ENCODE results near the gene KCTD16. TPM values are rescaled to one million over a fixed set of nuclear protein-coding genes. Genes with fewer than 3 reads are reported as not detected.

The KCTD16 gene
- total and polyA plus RNA-seq, 12 donors, result 0.04 to 2.1 (median 0.48) TPM; not detected in 1

DNA sequence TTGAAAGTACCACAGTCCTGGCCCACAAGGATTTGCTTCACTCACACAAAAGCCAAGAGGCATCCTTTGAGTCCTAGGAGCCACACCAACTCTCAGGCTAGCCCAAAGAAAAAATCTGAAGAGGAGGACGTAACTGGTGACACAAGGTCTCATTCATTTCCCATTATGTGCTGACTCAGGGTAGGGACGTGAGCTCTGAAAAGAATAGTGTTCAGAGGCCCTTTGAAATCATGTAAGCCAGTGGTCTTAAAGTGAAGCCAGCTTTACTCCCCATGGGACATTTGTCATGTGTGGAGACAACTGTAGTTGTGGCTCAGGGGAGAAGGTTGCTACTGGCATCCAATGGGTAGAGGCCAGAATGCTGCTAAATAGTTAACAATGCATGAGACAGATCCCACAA is 332.4 kb downstream of the KCTD16 start:
- TF ChIP-seq, protein P1, sequence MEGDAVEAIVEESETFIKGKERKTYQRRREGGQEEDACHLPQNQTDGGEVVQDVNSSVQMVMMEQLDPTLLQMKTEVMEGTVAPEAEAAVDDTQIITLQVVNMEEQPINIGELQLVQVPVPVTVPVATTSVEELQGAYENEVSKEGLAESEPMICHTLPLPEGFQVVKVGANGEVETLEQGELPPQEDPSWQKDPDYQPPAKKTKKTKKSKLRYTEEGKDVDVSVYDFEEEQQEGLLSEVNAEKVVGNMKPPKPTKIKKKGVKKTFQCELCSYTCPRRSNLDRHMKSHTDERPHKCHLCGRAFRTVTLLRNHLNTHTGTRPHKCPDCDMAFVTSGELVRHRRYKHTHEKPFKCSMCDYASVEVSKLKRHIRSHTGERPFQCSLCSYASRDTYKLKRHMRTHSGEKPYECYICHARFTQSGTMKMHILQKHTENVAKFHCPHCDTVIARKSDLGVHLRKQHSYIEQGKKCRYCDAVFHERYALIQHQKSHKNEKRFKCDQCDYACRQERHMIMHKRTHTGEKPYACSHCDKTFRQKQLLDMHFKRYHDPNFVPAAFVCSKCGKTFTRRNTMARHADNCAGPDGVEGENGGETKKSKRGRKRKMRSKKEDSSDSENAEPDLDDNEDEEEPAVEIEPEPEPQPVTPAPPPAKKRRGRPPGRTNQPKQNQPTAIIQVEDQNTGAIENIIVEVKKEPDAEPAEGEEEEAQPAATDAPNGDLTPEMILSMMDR (IDR thresholded peaks at IDR 0.05), result no peak
- TF ChIP-seq POLR2A (IDR thresholded peaks at IDR 0.05), result no peak
- intact Hi-C loops (cut with DNase I), result no loop called here
- DNase-seq, result no peak
- no peaks in the 10 kb centered on the region for H3K36me3 ChIP-seq (replicated peaks in 1 of 2)
- H3K27me3 ChIP-seq, result no peaks in the 10 kb centered on the region
- H3K9me3 ChIP-seq (replicated peaks in 1 of 3), result no peaks in the 10 kb centered on the region
- no peaks in the 10 kb centered on the region for H3K4me1 ChIP-seq (replicated peaks in 1 of 2)
- whole genome bisulfite sequencing, 4 donors, result 60 to 86% (median 70%) methylated on average over 2 of the region's 2 CpGs
- no peak overlapping the region for H3K27ac ChIP-seq
- H3K4me3 ChIP-seq, result no peak overlapping the region

DNA sequence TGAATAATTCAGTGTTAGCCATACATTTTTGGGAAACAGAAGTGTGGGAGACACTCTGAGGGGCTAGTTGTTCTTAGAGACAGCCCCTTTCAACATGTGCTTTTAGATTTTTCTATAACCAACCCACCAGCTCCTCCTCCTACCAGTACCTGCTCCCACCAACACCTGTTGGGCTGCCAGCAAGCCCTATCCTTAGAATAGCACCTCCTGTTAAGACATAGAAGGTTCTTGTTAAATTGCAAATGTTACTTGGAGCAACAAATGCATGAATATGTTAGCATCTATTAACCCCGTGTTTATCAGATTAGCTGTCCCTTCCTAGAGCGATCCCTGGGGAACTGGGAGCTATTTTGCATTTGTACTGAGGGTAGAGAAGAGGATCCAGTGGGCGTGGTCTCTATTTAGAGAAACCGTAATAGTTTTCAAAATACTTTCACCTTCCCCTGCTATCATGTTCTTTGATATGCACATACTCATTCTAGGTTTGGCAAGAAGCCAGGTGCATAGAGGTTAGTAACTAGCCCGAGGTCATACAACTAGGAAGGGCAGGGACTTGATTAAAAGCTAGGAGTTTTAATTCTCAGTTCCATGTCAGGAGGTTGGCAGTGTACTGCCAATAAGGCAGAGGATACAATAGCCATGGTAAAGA is 334.4 kb downstream of the KCTD16 start:
- Histone ChIP-seq H3K9me3 (replicated peaks in 1 of 3) (no peaks in the 10 kb centered on the region), H3K4me3 (no peak overlapping the region), H3K27me3 (no peaks in the 10 kb centered on the region), H3K4me1 (replicated peaks in 1 of 2) (no peaks in the 10 kb centered on the region), H3K36me3 (replicated peaks in 1 of 2) (no peaks in the 10 kb centered on the region), H3K27ac (no peak overlapping the region)
- intact Hi-C loops (cut with DNase I), result no loop called here
- no peak for DNase-seq
- no peak for TF ChIP-seq POLR2A (IDR thresholded peaks at IDR 0.05)
- TF ChIP-seq, protein P1 (IDR thresholded peaks at IDR 0.05), result no peak
- WGBS, 4 donors, result 30 to 37% (median 32%) methylated on average over 5 of the region's 5 CpGs

DNA sequence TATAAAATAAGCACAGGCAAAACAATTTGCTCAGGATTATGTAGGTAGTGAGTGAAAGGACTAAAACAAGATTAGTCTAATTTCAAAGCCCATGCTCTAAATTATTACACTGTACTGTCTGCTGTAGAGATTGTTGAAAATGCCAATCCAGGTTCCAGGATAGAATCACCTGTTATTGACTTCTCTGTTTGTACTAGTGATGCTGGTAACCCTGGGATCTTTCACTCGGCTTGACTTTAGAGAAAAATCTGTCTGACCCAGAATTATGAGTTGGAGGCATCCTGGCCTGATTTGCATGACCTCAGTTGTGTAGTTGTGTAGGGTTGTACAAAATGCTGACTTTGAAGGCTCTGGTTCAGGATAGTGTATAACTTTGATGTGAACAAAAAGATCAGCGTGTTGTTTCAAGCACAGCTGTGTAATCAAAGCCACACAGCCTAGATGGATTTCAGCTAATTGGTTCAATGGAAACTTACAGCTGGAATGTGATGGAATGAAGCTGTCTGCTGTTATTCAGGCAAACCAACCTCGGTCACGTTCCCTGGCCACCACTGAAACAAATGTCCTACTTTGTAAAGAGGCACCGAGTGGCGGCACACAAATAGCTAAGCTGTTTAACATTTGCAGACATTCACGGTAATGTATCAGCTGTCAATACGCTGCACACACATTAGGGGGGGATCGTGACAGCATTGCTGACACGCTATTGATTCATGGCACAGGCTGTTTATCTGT is 340.3 kb downstream of the KCTD16 start:
- Histone ChIP-seq H3K4me3 (no peak overlapping the region), H3K4me1 (replicated peaks in 1 of 2) (no peaks in the 10 kb centered on the region), H3K27ac (no peak overlapping the region), H3K27me3 (no peaks in the 10 kb centered on the region), H3K9me3 (replicated peaks in 1 of 3) (no peaks in the 10 kb centered on the region), H3K36me3 (replicated peaks in 1 of 2) (no peaks in the 10 kb centered on the region)
- intact Hi-C loops (cut with DNase I), result no loop called here
- TF ChIP-seq, protein P1 (IDR thresholded peaks at IDR 0.05), result no peak
- no peak for TF ChIP-seq POLR2A (IDR thresholded peaks at IDR 0.05)
- WGBS, 4 donors, result 29 to 40% (median 31%) methylated on average over 10 of the region's 10 CpGs
- no peak for DNase-seq

DNA sequence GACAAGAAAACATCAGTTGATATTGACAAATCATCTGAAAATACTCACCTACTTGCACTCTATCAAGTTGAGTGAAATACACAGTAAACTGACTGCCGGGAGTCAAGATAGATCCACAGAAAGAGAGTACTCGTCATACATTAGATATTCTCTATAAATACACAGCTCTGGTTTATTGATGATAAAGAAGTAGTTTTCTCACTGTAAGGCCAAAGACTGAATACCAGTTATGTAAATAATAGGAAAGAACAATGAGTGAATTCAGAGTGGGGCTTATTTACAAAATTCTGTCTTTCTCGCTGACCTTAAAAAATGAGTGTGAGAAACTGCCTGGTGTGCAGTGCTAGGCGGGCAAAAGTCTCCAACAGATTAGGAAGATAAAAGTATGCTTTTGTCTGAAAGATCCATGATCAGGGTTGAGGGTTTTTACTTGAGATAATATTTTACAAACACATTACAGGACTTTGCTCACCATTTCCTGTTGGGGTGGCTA is 341.0 kb downstream of the KCTD16 start:
- no peak for DNase-seq
- no peak overlapping the region for H3K27ac ChIP-seq
- H3K27me3 ChIP-seq, result no peaks in the 10 kb centered on the region
- TF ChIP-seq, protein P1 (IDR thresholded peaks at IDR 0.05), result no peak
- no peak for TF ChIP-seq POLR2A (IDR thresholded peaks at IDR 0.05)
- no peaks in the 10 kb centered on the region for H3K9me3 ChIP-seq (replicated peaks in 1 of 3)
- intact Hi-C loops (cut with DNase I), result no loop called here
- no peaks in the 10 kb centered on the region for H3K36me3 ChIP-seq (replicated peaks in 1 of 2)
- 44 to 62% (median 50%) methylated on average over 4 of the region's 4 CpGs for WGBS, 4 donors
- no peak overlapping the region for H3K4me3 ChIP-seq
- H3K4me1 ChIP-seq (replicated peaks in 1 of 2), result no peaks in the 10 kb centered on the region
